HepG2 (cell line): ENCODE data around the gene WDR91. TPM values are rescaled to one million over a fixed set of nuclear protein-coding genes. Genes with fewer than 3 reads are reported as not detected.
A peak's percentile ranks its signal among the peaks of the same experiment; 100 is the strongest.

Experiments used
- CBX1 ChIP-seq: IDR thresholded peaks from one replicate; pipeline ENCODE4 v1.6.1; 2016; ENCODE audit warnings: antibody characterized with exemption, low read depth
- HOXD1 ChIP-seq: sonication (generic); formaldehyde crosslinking; IDR thresholded peaks from 2 replicates; pipeline ENCODE4 v1.5.0; 2020; ENCODE audit warnings: missing genetic modification reagents
- MEIS1 ChIP-seq: sonication (generic); formaldehyde crosslinking; IDR thresholded peaks from 2 replicates; pipeline ENCODE4 v1.9.0; 2021; ENCODE audit warnings: mild to moderate bottlenecking, missing genetic modification reagents, moderate library complexity, borderline replicate concordance
- MTA1 ChIP-seq: sonication (generic); formaldehyde crosslinking; IDR thresholded peaks from 2 replicates; pipeline ENCODE4 v1.4.0; 2020; ENCODE audit warnings: missing genetic modification reagents, mild to moderate bottlenecking, borderline replicate concordance
- NKX3-1 ChIP-seq: sonication (generic); formaldehyde crosslinking; IDR thresholded peaks from 2 replicates; pipeline ENCODE4 v1.5.0; 2020; ENCODE audit warnings: missing genetic modification reagents
- NR2F6 ChIP-seq, 2 experiments: IDR thresholded peaks; 2 replicates each; pipeline ENCODE4 v1.6.1; 2016; ENCODE audit warnings: antibody characterized with exemption in 1 of 2, mild to moderate bottlenecking in 1 of 2
- PHB2 ChIP-seq: fragments of 450-650 bp; IDR thresholded peaks from 2 replicates; pipeline ENCODE4 v1.6.1; 2018; ENCODE audit not compliant: partially characterized antibody
- SSRP1 ChIP-seq: IDR thresholded peaks from 2 replicates; pipeline ENCODE4 v1.6.1; 2016; ENCODE audit warnings: control low read depth
- ZNF660 ChIP-seq: sonication (generic); formaldehyde crosslinking; IDR thresholded peaks from 2 replicates; pipeline ENCODE4 v1.5.1; 2020; ENCODE audit warnings: mild to moderate bottlenecking, low read depth, missing genetic modification reagents, borderline replicate concordance
- polyA plus RNA-seq, 8 experiments: library from polyadenylated mRNA; depleted of rRNA in 3 of 8; stranded (reverse) in 7 of 8; unstranded in 1 of 8; fragments of >200 nt; fragmentation: Illumina TruSeq in 4 of 8; extraction: Trizol in 4 of 8; gene quantifications; 2 replicates each; pipeline versions ENCODE4 v1.2.1 to v1.2.3, GENCODE V29; 2011 to 2016; ENCODE audit warnings: low read depth in 4 of 8, missing spikeins in 1 of 8, mixed read lengths in 1 of 8; ENCODE audit not compliant: insufficient read depth in 1 of 8
- total RNA-seq, 5 experiments: library from RNA; depleted of rRNA; stranded (reverse); fragments of >200 nt; fragmentation: Illumina TruSeq; extraction: Trizol; gene quantifications; 2 replicates each; pipeline ENCODE4 v1.2.3, GENCODE V29; 2016; ENCODE audit warnings: low read depth in 1 of 5
- TF ChIP-seq, protein P1 (sequence below): sonication (generic); formaldehyde crosslinking; conservative IDR thresholded peaks from 2 replicates; pipeline ENCODE4 v1.4.0; 2020; ENCODE audit warnings: mild to moderate bottlenecking, missing genetic modification reagents, moderate library complexity
- TF ChIP-seq, protein P2 (sequence below), 2 experiments: fragments of 450-650 bp in 1 of 2; sonication (generic) in 1 of 2; formaldehyde crosslinking; IDR thresholded peaks; 2 replicates each; pipeline versions ENCODE4 v1.5.0 to v1.8.0; 2020 to 2022; ENCODE audit warnings: mild to moderate bottlenecking in 1 of 2, missing genetic modification reagents in 1 of 2
- TF ChIP-seq, protein P3 (sequence below): sonication (generic); formaldehyde crosslinking; IDR thresholded peaks from 2 replicates; pipeline ENCODE4 v1.8.0; 2023; ENCODE audit warnings: mild to moderate bottlenecking, missing genetic modification reagents
- TF ChIP-seq, protein P4 (sequence below): sonication (generic); formaldehyde crosslinking; IDR thresholded peaks from 2 replicates; pipeline ENCODE4 v1.4.0; 2020; ENCODE audit warnings: missing genetic modification reagents
- TF ChIP-seq, protein P5 (sequence below): sonication (generic); formaldehyde crosslinking; IDR thresholded peaks from 2 replicates; pipeline ENCODE4 v1.5.0; 2020; ENCODE audit warnings: missing genetic modification reagents
- TF ChIP-seq, protein P6 (sequence below): sonication (generic); formaldehyde crosslinking; IDR thresholded peaks from 2 replicates; pipeline ENCODE4 v1.8.1; 2023; ENCODE audit warnings: missing genetic modification reagents, mild to moderate bottlenecking, borderline replicate concordance
- TF ChIP-seq, protein P7 (sequence below): sonication (generic); formaldehyde crosslinking; IDR thresholded peaks from 2 replicates; pipeline ENCODE4 v1.4.0; 2020; ENCODE audit warnings: missing genetic modification reagents, borderline replicate concordance

The WDR91 gene
- total and polyA plus RNA-seq, 2 of the 13 experiments (the other 11 are each of a cell fraction or from before 2014, with no cell fraction given) = 11.6 to 12.1 TPM

GRCh38 chr7:135170274-135170997 is 40.9 kb downstream of the WDR91 start, which contains the start of gene CYREN (continued):
- TF ChIP-seq, protein P1, sequence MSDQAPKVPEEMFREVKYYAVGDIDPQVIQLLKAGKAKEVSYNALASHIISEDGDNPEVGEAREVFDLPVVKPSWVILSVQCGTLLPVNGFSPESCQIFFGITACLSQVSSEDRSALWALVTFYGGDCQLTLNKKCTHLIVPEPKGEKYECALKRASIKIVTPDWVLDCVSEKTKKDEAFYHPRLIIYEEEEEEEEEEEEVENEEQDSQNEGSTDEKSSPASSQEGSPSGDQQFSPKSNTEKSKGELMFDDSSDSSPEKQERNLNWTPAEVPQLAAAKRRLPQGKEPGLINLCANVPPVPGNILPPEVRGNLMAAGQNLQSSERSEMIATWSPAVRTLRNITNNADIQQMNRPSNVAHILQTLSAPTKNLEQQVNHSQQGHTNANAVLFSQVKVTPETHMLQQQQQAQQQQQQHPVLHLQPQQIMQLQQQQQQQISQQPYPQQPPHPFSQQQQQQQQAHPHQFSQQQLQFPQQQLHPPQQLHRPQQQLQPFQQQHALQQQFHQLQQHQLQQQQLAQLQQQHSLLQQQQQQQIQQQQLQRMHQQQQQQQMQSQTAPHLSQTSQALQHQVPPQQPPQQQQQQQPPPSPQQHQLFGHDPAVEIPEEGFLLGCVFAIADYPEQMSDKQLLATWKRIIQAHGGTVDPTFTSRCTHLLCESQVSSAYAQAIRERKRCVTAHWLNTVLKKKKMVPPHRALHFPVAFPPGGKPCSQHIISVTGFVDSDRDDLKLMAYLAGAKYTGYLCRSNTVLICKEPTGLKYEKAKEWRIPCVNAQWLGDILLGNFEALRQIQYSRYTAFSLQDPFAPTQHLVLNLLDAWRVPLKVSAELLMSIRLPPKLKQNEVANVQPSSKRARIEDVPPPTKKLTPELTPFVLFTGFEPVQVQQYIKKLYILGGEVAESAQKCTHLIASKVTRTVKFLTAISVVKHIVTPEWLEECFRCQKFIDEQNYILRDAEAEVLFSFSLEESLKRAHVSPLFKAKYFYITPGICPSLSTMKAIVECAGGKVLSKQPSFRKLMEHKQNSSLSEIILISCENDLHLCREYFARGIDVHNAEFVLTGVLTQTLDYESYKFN (CRISPR knock-in tag) = peak; percentile 59
- TF ChIP-seq SSRP1 (CRISPR knock-in tag) = no peak
- TF ChIP-seq PHB2 = no peak
- TF ChIP-seq, protein P2, sequence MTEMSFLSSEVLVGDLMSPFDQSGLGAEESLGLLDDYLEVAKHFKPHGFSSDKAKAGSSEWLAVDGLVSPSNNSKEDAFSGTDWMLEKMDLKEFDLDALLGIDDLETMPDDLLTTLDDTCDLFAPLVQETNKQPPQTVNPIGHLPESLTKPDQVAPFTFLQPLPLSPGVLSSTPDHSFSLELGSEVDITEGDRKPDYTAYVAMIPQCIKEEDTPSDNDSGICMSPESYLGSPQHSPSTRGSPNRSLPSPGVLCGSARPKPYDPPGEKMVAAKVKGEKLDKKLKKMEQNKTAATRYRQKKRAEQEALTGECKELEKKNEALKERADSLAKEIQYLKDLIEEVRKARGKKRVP (CRISPR knock-in tag; IDR thresholded peaks at IDR 0.05) = peak in 1 of 2 experiments; percentile 66; a peak in 2 of 4 replicates
- no peak for TF ChIP-seq NR2F6 (IDR thresholded peaks at IDR 0.05)
- TF ChIP-seq NR2F6 (CRISPR knock-in tag; IDR thresholded peaks at IDR 0.05) = peak; percentile 50; the same call in 1 of the 2 replicates
- TF ChIP-seq, protein P3, sequence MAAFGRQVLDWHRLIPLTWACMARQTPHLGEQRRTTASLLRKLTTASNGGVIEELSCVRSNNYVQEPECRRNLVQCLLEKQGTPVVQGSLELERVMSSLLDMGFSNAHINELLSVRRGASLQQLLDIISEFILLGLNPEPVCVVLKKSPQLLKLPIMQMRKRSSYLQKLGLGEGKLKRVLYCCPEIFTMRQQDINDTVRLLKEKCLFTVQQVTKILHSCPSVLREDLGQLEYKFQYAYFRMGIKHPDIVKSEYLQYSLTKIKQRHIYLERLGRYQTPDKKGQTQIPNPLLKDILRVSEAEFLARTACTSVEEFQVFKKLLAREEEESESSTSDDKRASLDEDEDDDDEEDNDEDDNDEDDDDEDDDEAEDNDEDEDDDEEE (CRISPR knock-in tag) = peak; percentile 93
- TF ChIP-seq, protein P4, sequence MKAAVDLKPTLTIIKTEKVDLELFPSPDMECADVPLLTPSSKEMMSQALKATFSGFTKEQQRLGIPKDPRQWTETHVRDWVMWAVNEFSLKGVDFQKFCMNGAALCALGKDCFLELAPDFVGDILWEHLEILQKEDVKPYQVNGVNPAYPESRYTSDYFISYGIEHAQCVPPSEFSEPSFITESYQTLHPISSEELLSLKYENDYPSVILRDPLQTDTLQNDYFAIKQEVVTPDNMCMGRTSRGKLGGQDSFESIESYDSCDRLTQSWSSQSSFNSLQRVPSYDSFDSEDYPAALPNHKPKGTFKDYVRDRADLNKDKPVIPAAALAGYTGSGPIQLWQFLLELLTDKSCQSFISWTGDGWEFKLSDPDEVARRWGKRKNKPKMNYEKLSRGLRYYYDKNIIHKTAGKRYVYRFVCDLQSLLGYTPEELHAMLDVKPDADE (CRISPR knock-in tag) = 0 out of 2 replicates have a peak, but pooled peaks have one; percentile 69
- TF ChIP-seq MTA1 (CRISPR knock-in tag) = peak; percentile 83; the same call in 1 of the 2 replicates
- no peak for TF ChIP-seq MEIS1 (CRISPR knock-in tag)
- no peak for TF ChIP-seq ZNF660 (CRISPR knock-in tag)
- TF ChIP-seq, protein P5, sequence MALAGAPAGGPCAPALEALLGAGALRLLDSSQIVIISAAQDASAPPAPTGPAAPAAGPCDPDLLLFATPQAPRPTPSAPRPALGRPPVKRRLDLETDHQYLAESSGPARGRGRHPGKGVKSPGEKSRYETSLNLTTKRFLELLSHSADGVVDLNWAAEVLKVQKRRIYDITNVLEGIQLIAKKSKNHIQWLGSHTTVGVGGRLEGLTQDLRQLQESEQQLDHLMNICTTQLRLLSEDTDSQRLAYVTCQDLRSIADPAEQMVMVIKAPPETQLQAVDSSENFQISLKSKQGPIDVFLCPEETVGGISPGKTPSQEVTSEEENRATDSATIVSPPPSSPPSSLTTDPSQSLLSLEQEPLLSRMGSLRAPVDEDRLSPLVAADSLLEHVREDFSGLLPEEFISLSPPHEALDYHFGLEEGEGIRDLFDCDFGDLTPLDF (CRISPR knock-in tag) = peak; percentile 91
- peak; percentile 21 for TF ChIP-seq NKX3-1
- peak; percentile 92; the same call in 1 of the 2 replicates for TF ChIP-seq HOXD1 (CRISPR knock-in tag)
- TF ChIP-seq, protein P6, sequence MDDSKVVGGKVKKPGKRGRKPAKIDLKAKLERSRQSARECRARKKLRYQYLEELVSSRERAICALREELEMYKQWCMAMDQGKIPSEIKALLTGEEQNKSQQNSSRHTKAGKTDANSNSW (CRISPR knock-in tag) = no peak
- peak; percentile 76 for TF ChIP-seq CBX1
- TF ChIP-seq, protein P7, sequence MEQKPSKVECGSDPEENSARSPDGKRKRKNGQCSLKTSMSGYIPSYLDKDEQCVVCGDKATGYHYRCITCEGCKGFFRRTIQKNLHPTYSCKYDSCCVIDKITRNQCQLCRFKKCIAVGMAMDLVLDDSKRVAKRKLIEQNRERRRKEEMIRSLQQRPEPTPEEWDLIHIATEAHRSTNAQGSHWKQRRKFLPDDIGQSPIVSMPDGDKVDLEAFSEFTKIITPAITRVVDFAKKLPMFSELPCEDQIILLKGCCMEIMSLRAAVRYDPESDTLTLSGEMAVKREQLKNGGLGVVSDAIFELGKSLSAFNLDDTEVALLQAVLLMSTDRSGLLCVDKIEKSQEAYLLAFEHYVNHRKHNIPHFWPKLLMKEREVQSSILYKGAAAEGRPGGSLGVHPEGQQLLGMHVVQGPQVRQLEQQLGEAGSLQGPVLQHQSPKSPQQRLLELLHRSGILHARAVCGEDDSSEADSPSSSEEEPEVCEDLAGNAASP (CRISPR knock-in tag) = 0 out of 2 replicates have a peak, but pooled peaks have one; percentile 24
